Smooth muscle cell (in vitro differentiated cells): ENCODE results near the gene E2F1. TPM values are rescaled to one million over a fixed set of nuclear protein-coding genes. Genes with fewer than 3 reads are reported as not detected.

Experiments used
- DNase-seq: peaks from one replicate; lab custom pipeline; 2025; ENCODE audit not compliant: unreplicated experiment; lab: John Stamatoyannopoulos, UW
- H2AFZ ChIP-seq: fragments of 200-600 bp; sonication (generic); 2 replicates; pipeline ENCODE4 v1.6.0; 2016; ENCODE audit warnings: antibody characterized with exemption, low read depth, mild to moderate bottlenecking
- H3F3A ChIP-seq: fragments of 200-600 bp; sonication (generic); 2 replicates; pipeline ENCODE4 v1.6.0; 2017; ENCODE audit warnings: antibody characterized with exemption, low read depth
- H3K27ac ChIP-seq: fragments of 200-600 bp; sonication (generic); 2 replicates; pipeline ENCODE4 v1.5.1; 2016; ENCODE audit warnings: low read depth, mild to moderate bottlenecking
- H3K27me3 ChIP-seq: fragments of 200-600 bp; sonication (generic); 2 replicates; pipeline ENCODE4 v1.6.1; 2016; ENCODE audit warnings: low read depth, mild to moderate bottlenecking
- H3K36me3 ChIP-seq: fragments of 200-600 bp; sonication (generic); 2 replicates; pipeline ENCODE4 v1.5.1; 2016; ENCODE audit warnings: low read depth
- H3K4me1 ChIP-seq: fragments of 200-600 bp; sonication (generic); 2 replicates; pipeline ENCODE4 v1.5.1; 2016; ENCODE audit warnings: low read depth
- H3K4me2 ChIP-seq: fragments of 200-600 bp; sonication (generic); 2 replicates; pipeline ENCODE4 v1.6.0; 2016; ENCODE audit warnings: mild to moderate bottlenecking
- H3K4me3 ChIP-seq: fragments of 200-600 bp; sonication (generic); 2 replicates; pipeline ENCODE4 v1.5.1; 2016; ENCODE audit warnings: mild to moderate bottlenecking
- H3K79me2 ChIP-seq: fragments of 200-600 bp; sonication (generic); 2 replicates; pipeline ENCODE4 v1.6.0; 2016; ENCODE audit warnings: low read depth, mild to moderate bottlenecking
- H3K9ac ChIP-seq: fragments of 200-600 bp; sonication (generic); 2 replicates; pipeline ENCODE4 v1.6.0; 2016; ENCODE audit warnings: low read depth
- H3K9me3 ChIP-seq: fragments of 200-600 bp; sonication (generic); replicated peaks from 2 replicates; pipeline ENCODE4 v1.5.1; 2016; ENCODE audit warnings: low read depth
- H4K20me1 ChIP-seq: fragments of 200-600 bp; sonication (generic); 2 replicates; pipeline ENCODE4 v1.6.0; 2016; ENCODE audit warnings: low read depth
- CTCF ChIP-seq: fragments of 200-600 bp; sonication (generic); IDR thresholded peaks from 2 replicates; pipeline ENCODE4 v1.5.1; 2017; ENCODE audit warnings: borderline replicate concordance, mild to moderate bottlenecking, antibody characterized with exemption; ENCODE audit not compliant: insufficient read depth, poor library complexity, severe bottlenecking
- WGBS: methylation state at CpG from one replicate; pipeline ENCODE4 v1.1.7; 2016; ENCODE audit warnings: low lambda C conversion rate; 5-methylcytosine and 5-hydroxymethylcytosine counted together
- polyA plus RNA-seq: library from polyadenylated mRNA; unstranded; fragments of >200 nt; fragmentation: Nextera tagmentation; extraction: Ambion mirVana; gene quantifications from 2 replicates; pipeline ENCODE4 v1.2.1, GENCODE V29; 2016
- total RNA-seq: library from RNA; depleted of rRNA; stranded (reverse); fragments of >200 nt; gene quantifications from 2 replicates; pipeline ENCODE4 v1.2.3, GENCODE V29; 2014

The E2F1 gene
- total and polyA plus RNA-seq, 2 experiments from 2014 or later, result 5.0 to 19.4 TPM

DNA sequence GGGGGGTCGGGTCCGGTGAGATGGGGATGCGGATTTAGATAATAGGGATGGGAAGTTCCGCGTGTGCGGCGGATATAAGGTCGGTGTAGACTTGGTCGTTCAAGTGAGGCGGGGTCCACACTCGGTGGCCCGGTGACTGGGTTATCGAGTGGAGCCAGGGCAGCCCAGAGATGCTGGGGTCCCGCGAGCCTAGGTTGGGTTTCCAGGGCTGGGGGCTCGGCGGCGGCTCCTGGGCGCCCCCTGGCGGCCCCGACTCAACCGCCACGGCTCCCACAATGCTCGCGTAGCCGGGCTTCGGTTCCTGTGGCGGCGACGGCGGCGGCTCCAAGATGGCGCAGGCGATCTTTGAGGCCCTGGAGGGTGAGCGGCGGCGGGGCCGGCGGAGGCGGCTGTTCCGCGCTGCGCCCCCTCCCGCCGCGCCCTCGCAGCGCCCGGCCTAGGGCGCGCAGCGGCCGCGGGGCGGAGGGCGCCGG lies 45.5 kb upstream of the E2F1 start, which contains the start of gene ZNF341:
TSS of gene ZNF341 (plus strand) at position 304 of the 473 bp plus-strand sequence. CDS start at position 330, 26 bp downstream.
- Histone ChIP-seq H3K9me3 (no peaks in the 10 kb centered on the region), H3K4me3 (peak within 1 kb of the TSS; percentile 55), H3K79me2 (no peaks in the 10 kb centered on the region), H2AFZ (peak within 1 kb of the TSS; percentile 83), H3K9ac (peak within 1 kb of the TSS; percentile 11), H3K27me3 (no peaks in the 10 kb centered on the region), H3K4me1 (no peaks in the 10 kb centered on the region), H4K20me1 (no peaks in the 10 kb centered on the region), H3K4me2 (peak within 1 kb of the TSS; percentile 88), H3K36me3 (no peaks in the 10 kb centered on the region), H3K27ac (peak within 1 kb of the TSS; percentile 22), H3F3A (peaks cover 6% of the 10 kb centered on the region)
- peak; percentile 86 for DNase-seq
- 14% methylated on average over 25 of the region's 57 CpGs for WGBS
- peak; percentile 95 for TF ChIP-seq CTCF

DNA sequence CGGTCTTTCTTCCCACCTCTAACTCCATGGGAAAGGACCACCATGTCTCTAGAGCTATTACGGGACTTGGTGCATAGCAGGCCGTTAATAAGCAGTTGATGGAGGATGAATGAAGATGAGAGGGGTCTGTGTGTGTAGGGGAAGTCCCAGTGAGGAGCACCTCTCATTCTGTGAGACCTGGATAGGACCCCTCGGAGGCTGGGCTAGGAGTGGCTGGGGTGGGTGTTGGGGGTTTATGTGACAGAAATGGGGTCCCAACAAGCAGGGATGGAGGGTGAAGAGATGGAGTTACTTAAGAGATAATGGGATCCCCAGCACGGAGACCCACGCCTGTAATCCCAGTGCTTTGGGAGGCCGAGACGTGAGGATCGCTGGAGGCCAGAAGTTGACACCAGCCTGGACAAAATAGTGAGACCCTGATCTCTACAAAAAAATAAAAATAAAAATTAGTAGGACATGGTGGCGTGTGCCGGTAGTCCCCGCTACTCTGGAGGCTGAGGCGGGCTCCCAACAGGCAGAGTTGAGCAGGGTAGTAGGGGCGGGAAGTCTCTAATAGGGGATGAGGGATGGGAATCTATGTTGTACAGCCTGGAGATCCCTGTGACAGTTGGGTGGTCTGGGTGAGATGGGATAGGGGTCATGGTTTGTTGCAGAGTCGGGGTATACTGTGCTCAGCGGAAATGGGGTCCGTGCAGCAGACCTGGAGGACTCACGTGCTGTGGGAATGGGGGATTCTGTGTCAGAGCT lies 44.9 kb upstream of the E2F1 start:
- no peaks in the 10 kb centered on the region for H4K20me1 ChIP-seq
- peak overlapping the region; percentile 79 for H3K4me2 ChIP-seq
- 85% methylated on average over 18 of the region's 18 CpGs for WGBS
- DNase-seq, result no peak
- H3K79me2 ChIP-seq, result no peaks in the 10 kb centered on the region
- H3K36me3 ChIP-seq, result no peaks in the 10 kb centered on the region
- no peak for TF ChIP-seq CTCF
- H3K27ac ChIP-seq, result no peak overlapping the region
- peak overlapping the region; percentile 56 for H2AFZ ChIP-seq
- H3K4me3 ChIP-seq, result peak overlapping the region; percentile 55
- no peaks in the 10 kb centered on the region for H3K27me3 ChIP-seq
- H3F3A ChIP-seq, result peaks cover 6% of the 10 kb centered on the region
- peak overlapping the region; percentile 1 for H3K9ac ChIP-seq
- H3K4me1 ChIP-seq, result no peaks in the 10 kb centered on the region
- H3K9me3 ChIP-seq, result no peaks in the 10 kb centered on the region

DNA sequence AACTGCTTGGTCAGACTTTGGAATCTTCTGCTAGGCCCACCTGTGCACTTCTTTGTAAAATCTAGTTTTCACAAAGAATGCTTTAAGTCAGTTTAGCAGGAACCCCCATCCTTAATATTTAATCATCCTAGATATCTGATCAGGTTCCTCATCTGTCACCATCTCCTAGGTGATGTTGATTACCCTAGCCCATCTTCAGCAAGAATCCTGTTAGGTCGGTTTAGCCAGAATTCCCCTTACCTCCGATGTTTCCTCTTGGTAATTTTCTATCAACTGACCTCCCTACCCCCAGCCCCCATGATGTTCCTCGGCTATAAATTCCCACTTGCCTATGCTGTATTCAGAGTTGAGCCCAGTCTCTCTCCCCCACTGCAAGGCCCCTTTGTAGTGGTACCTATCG lies 42.9 kb upstream of the E2F1 start:
- H3K4me2 ChIP-seq, result no peak overlapping the region
- H3K9ac ChIP-seq, result no peak overlapping the region
- 76% methylated on average over 4 of the region's 4 CpGs for WGBS
- H3F3A ChIP-seq, result peaks cover 6% of the 10 kb centered on the region
- H3K27me3 ChIP-seq, result no peaks in the 10 kb centered on the region
- DNase-seq, result no peak
- no peak overlapping the region for H3K27ac ChIP-seq
- no peak overlapping the region for H3K4me3 ChIP-seq
- no peaks in the 10 kb centered on the region for H3K79me2 ChIP-seq
- no peaks in the 10 kb centered on the region for H3K9me3 ChIP-seq
- no peak overlapping the region for H2AFZ ChIP-seq
- no peaks in the 10 kb centered on the region for H3K36me3 ChIP-seq
- TF ChIP-seq CTCF, result no peak
- no peaks in the 10 kb centered on the region for H4K20me1 ChIP-seq
- H3K4me1 ChIP-seq, result no peaks in the 10 kb centered on the region
